Sigmoid colon (tissue), 7 donors: ENCODE data around the gene TLE6. TPM values are rescaled to one million over a fixed set of nuclear protein-coding genes. Genes with fewer than 3 reads are reported as not detected.

ENCODE experiments used
- DNase-seq: peaks from one replicate; pipeline ENCODE4 v3.0.0-alpha.2; 2019
- H3K27ac ChIP-seq, 4 donors: fragments of 200-600 bp; sonication (generic); one replicate each; pipeline ENCODE4 v1.5.1; 2016 to 2019; ENCODE audit warnings: mild to moderate bottlenecking in 1 of 4
- H3K27me3 ChIP-seq, 3 donors: fragments of 200-600 bp; sonication (generic); one replicate each; pipeline ENCODE4 v1.5.1; 2019; ENCODE audit warnings: mild to moderate bottlenecking in 1 of 3
- H3K36me3 ChIP-seq, 4 donors: fragments of 200-600 bp; sonication (generic); one replicate each; pipeline ENCODE4 v1.5.1; 2016 to 2019
- H3K4me1 ChIP-seq, 4 donors: fragments of 200-600 bp; sonication (generic); one replicate each; pipeline ENCODE4 v1.5.1; 2017 to 2019
- H3K4me3 ChIP-seq, 4 donors: fragments of 200-600 bp; sonication (generic); one replicate each; pipeline ENCODE4 v1.5.1; 2017 to 2019; ENCODE audit warnings: mild to moderate bottlenecking in 2 of 4, moderate library complexity in 1 of 4
- H3K9me3 ChIP-seq, 4 donors: fragments of 200-600 bp in 3 of 4; sonication (generic) in 3 of 4; one replicate each; pipeline versions ENCODE4 v1.5.1 to v1.6.1; 2013 to 2019
- EP300 ChIP-seq, 4 donors: sonication (generic); formaldehyde crosslinking; IDR thresholded peaks; one replicate each; pipeline ENCODE4 v1.6.1; 2017; ENCODE audit warnings: antibody characterized with exemption in 4 of 4
- POLR2A ChIP-seq, 2 donors: fragments of 450-650 bp; IDR thresholded peaks; one replicate each; pipeline ENCODE4 v1.6.1; 2016; ENCODE audit warnings: antibody characterized with exemption in 2 of 2, mild to moderate bottlenecking in 2 of 2, moderate library complexity in 2 of 2
- POLR2AphosphoS5 ChIP-seq, 4 donors: sonication (generic); formaldehyde crosslinking; IDR thresholded peaks; one replicate each; pipeline ENCODE4 v1.6.1; 2017; ENCODE audit warnings: antibody characterized with exemption in 4 of 4
- WGBS, 2 donors: extraction: QIAGEN DNeasy Blood & Tissue Kit; methylation state at CpG; one replicate each; pipeline ENCODE4 v1.1.7; 2013; 5-methylcytosine and 5-hydroxymethylcytosine counted together
- intact Hi-C: fragments of 100-400 bp; cut with DNase I; formaldehyde crosslinking; loops from one replicate; pipeline ENCODE4 v1.15.1; 2023
- polyA plus RNA-seq, 3 donors: library from polyadenylated mRNA; stranded (reverse); fragments of 200-250 nt; gene quantifications; one replicate each; pipeline ENCODE4 v1.2.3, GENCODE V29; 2013
- total RNA-seq, 4 donors: library from RNA; depleted of rRNA; stranded (reverse); fragments of >200 nt; gene quantifications; one replicate each; pipeline ENCODE4 v1.1.0, GENCODE V29; 2016
- TF ChIP-seq, protein P1 (sequence below), 4 experiments: fragments of 450-650 bp in 3 of 4; fragments of 200-600 bp in 1 of 4; IDR thresholded peaks; one replicate each; pipeline ENCODE4 v1.5.1; 2016 to 2019; ENCODE audit warnings: antibody characterized with exemption in 4 of 4, mild to moderate bottlenecking in 3 of 4, moderate library complexity in 2 of 4
- donor health status: healthy with polysubstance abuse.
- donor health status: Bipolar disorder and iron deficiency.
- donor health status: healthy.

TLE6 gene
- total and polyA plus RNA-seq, 7 donors = 0.71 to 7.2 (median 1.4) TPM; not detected in 1

GRCh38 chr19:2944775-2945574, 32.4 kb upstream of the TLE6 start, which contains the start of gene ZNF77:
Gene ZNF77 (minus strand): TSS chr19:2944971. CDS start chr19:2944840, 131 bp downstream.
- Histone ChIP-seq H3K27ac (peak within 1 kb of the TSS; percentile 86 to 98 (median 96)), H3K4me1 (peaks cover 0 to 29% (median 22%) of the 10 kb centered on the region in 4 donors), H3K27me3 (no peaks in the 10 kb centered on the region), H3K4me3 (peak within 1 kb of the TSS; percentile 58 to 99 (median 86)), H3K36me3 (no peaks in the 10 kb centered on the region), H3K9me3 (no peaks in the 10 kb centered on the region)
- DNase-seq = peak; percentile 100
- peak; percentile 79 to 81 (median 80) for TF ChIP-seq POLR2AphosphoS5 (IDR thresholded peaks at IDR 0.05)
- no peak for TF ChIP-seq EP300 (IDR thresholded peaks at IDR 0.05)
- TF ChIP-seq, protein P1, sequence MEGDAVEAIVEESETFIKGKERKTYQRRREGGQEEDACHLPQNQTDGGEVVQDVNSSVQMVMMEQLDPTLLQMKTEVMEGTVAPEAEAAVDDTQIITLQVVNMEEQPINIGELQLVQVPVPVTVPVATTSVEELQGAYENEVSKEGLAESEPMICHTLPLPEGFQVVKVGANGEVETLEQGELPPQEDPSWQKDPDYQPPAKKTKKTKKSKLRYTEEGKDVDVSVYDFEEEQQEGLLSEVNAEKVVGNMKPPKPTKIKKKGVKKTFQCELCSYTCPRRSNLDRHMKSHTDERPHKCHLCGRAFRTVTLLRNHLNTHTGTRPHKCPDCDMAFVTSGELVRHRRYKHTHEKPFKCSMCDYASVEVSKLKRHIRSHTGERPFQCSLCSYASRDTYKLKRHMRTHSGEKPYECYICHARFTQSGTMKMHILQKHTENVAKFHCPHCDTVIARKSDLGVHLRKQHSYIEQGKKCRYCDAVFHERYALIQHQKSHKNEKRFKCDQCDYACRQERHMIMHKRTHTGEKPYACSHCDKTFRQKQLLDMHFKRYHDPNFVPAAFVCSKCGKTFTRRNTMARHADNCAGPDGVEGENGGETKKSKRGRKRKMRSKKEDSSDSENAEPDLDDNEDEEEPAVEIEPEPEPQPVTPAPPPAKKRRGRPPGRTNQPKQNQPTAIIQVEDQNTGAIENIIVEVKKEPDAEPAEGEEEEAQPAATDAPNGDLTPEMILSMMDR (IDR thresholded peaks at IDR 0.05) = no peak
- peak in 1 of 2 donors; percentile 21 for TF ChIP-seq POLR2A (IDR thresholded peaks at IDR 0.05)
- intact Hi-C loops = loop anchor here (5.0 kb wide), 2 partner anchors 43 to 103 kb away; partner anchors contain the start of genes ZNF555 and ZNF57
- 1% methylated on average over 74 of the region's 74 CpGs for WGBS, 2 donors

DNA sequence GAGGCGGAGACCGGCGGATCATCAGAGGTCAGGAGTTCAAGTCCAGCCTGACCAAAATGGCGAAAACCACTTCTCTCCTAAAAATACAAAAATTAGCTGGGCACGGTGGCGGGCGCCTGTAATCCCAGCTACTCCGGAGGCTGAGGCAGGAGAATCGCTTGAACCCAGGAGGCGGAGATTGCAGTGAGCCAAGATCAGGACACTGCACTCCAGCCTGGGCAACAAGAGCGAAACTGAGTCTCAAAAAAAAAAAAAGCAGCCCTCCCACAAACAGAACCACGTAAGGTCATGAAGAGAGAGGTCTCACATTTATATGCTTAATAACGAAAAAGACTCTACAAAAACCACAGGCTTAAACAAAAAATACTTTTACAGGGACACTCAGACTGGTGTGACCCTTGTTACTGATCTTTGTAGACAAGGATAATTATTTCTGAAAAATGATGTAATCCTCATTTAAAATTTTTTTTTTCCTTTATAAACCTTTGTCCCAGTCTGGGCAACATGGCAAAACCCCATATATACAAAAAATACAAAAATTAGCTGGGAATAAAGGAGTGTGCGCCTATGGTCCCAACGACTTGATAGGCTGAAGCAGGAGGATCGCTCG, 31.7 kb upstream of the TLE6 start:
- no peaks in the 10 kb centered on the region for H3K36me3 ChIP-seq
- H3K4me1 ChIP-seq = peaks cover 0 to 29% (median 22%) of the 10 kb centered on the region in 4 donors
- H3K9me3 ChIP-seq = no peaks in the 10 kb centered on the region
- H3K27ac ChIP-seq = peak overlapping the region; percentile 86 to 98 (median 96)
- H3K4me3 ChIP-seq = peak overlapping the region; percentile 58 to 99 (median 86)
- TF ChIP-seq POLR2A (IDR thresholded peaks at IDR 0.05) (no peak), EP300 (IDR thresholded peaks at IDR 0.05) (no peak), POLR2AphosphoS5 (IDR thresholded peaks at IDR 0.05) (no peak)
- TF ChIP-seq, protein P1 (IDR thresholded peaks at IDR 0.05) = no peak
- 31 to 54% methylated on average over 17 of the region's 17 CpGs for WGBS, 2 donors
- intact Hi-C loops = loop anchor here (5.0 kb wide), 1 partner anchor 103 kb away; the partner anchor contains the start of gene ZNF555
- no peaks in the 10 kb centered on the region for H3K27me3 ChIP-seq
- no peak for DNase-seq

DNA sequence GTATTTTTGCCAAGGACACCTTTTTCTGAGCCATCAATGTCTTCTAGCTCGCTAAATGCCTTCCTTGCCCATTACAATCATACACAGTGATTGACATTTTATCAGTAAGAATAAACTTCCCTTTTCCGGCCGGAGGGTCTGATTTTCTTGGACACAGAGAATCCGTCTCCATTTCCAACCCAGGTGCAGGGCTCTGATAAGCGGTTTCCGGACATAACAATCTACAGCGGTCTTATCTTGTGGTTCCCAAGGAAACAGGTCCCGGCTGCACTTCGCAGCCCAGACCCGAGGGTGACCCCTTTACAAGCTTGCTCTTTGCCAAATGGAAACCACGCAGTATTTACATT, 27.5 kb upstream of the TLE6 start:
- TF ChIP-seq POLR2A (IDR thresholded peaks at IDR 0.05) = no peak
- TF ChIP-seq EP300 (IDR thresholded peaks at IDR 0.05) = peak in 1 of 4 donors; percentile 21
- DNase-seq = no peak
- H3K27ac ChIP-seq = peak overlapping the region; percentile 90 to 95 (median 92)
- H3K9me3 ChIP-seq = no peaks in the 10 kb centered on the region
- H3K36me3 ChIP-seq = no peaks in the 10 kb centered on the region
- intact Hi-C loops = loop anchor here (2.0 to 5.0 kb wide), 3 partner anchors 63 to 113 kb away; partner anchors contain the start of genes TLE5 and ZNF555
- H3K4me3 ChIP-seq = peak overlapping the region; percentile 52 to 76 (median 64)
- peaks cover 0 to 24% (median 20%) of the 10 kb centered on the region in 4 donors for H3K4me1 ChIP-seq
- 1% methylated on average over 11 of the region's 11 CpGs for WGBS, 2 donors
- no peaks in the 10 kb centered on the region for H3K27me3 ChIP-seq

GRCh38 chr19:2950286-2951124, 26.9 kb upstream of the TLE6 start:
- peak overlapping the region; percentile 52 to 76 (median 64) for H3K4me3 ChIP-seq
- DNase-seq = peak; percentile 100
- no peaks in the 10 kb centered on the region for H3K36me3 ChIP-seq
- intact Hi-C loops = loop anchor here (2.0 kb wide), 2 partner anchors 64 to 112 kb away; partner anchors contain the start of gene TLE5
- no peaks in the 10 kb centered on the region for H3K27me3 ChIP-seq
- 0% methylated on average over 53 of the region's 53 CpGs for WGBS, 2 donors
- H3K4me1 ChIP-seq = peaks cover 0 to 22% (median 16%) of the 10 kb centered on the region in 4 donors
- TF ChIP-seq, protein P1 (IDR thresholded peaks at IDR 0.05) = no peak
- TF ChIP-seq EP300 (IDR thresholded peaks at IDR 0.05) (no peak), POLR2A (IDR thresholded peaks at IDR 0.05) (peak; percentile 89 to 95), POLR2AphosphoS5 (IDR thresholded peaks at IDR 0.05) (peak; percentile 92 to 98 (median 96))
- peak overlapping the region; percentile 90 to 95 (median 92) for H3K27ac ChIP-seq
- no peaks in the 10 kb centered on the region for H3K9me3 ChIP-seq
